Left lung (tissue), 10 donors: ENCODE measurements around the gene ASTN1. TPM values are rescaled to one million over a fixed set of nuclear protein-coding genes. Genes with fewer than 3 reads are reported as not detected.

Source experiments
- ATAC-seq: fragments of 200-7000 bp; cut with Tn5 transposase; one replicate; pipeline ENCODE4 v1.9.1; 2020; ENCODE audit warnings: moderate library complexity
- DNase-seq, 4 donors: peaks; one replicate each; pipeline ENCODE4 v3.0.0-alpha.2; 2013 to 2020
- H3K27ac ChIP-seq, 2 donors: fragments of 200-600 bp; sonication (generic) in 1 of 2; one replicate each; pipeline versions ENCODE4 v1.5.0 to v1.8.0; 2020 to 2021
- H3K27me3 ChIP-seq, 2 donors: fragments of 200-600 bp; sonication (generic) in 1 of 2; one replicate each; pipeline versions ENCODE4 v1.5.0 to v1.8.0; 2020 to 2021
- H3K36me3 ChIP-seq, 2 donors: fragments of 200-600 bp; sonication (generic) in 1 of 2; one replicate each; pipeline versions ENCODE4 v1.5.0 to v1.8.0; 2020 to 2021
- H3K4me1 ChIP-seq, 2 donors: fragments of 200-600 bp; one replicate each; pipeline ENCODE4 v1.8.0; 2021
- H3K4me3 ChIP-seq, 2 donors: fragments of 200-600 bp; sonication (generic) in 1 of 2; one replicate each; pipeline versions ENCODE4 v1.5.0 to v1.8.0; 2020 to 2021; ENCODE audit warnings: mild to moderate bottlenecking in 1 of 2
- H3K9me3 ChIP-seq, 2 donors: fragments of 200-600 bp; sonication (generic) in 1 of 2; one replicate each; pipeline versions ENCODE4 v1.5.0 to v1.8.0; 2020 to 2021
- CTCF ChIP-seq, 2 donors: fragments of 200-600 bp; sonication (generic) in 1 of 2; IDR thresholded peaks; one replicate each; pipeline versions ENCODE4 v1.5.0 to v1.8.0; 2021; ENCODE audit warnings: antibody characterized with exemption in 2 of 2
- intact Hi-C, 2 donors: fragments of 100-400 bp; cut with DNase I; formaldehyde crosslinking; loops; one replicate each; pipeline versions ENCODE4 v1.11.2 to v1.14.2; 2022
- polyA plus RNA-seq, 6 donors: library from polyadenylated mRNA; unstranded; fragments of 120-200 nt; gene quantifications; one replicate each; pipeline ENCODE4 v1.2.1, GENCODE V29; 2013; ENCODE audit not compliant: insufficient read length in 6 of 6
- total RNA-seq, 2 donors: library from RNA; stranded (reverse); fragmentation: NEBNext Ultra II Directional; extraction: Animal tissue kit (Norgen Biotek cat#: 25700); gene quantifications; one replicate each; pipeline ENCODE4 v1.2.1, GENCODE V29; 2021
- donor health status: DM: no; HTN: yes; CAD: no.
- donor health status: DM: no; HTN: no; CAD: no.

ASTN1 gene
- total and polyA plus RNA-seq, 8 donors = 0.10 to 3.1 (median 2.2) TPM

- Histone ChIP-seq H3K4me3 (no peak overlapping the region), H3K27me3 (no peaks in the 10 kb centered on the region), H3K9me3 (no peaks in the 10 kb centered on the region), H3K27ac (no peak overlapping the region), H3K4me1 (no peaks in the 10 kb centered on the region), H3K36me3 (no peaks in the 10 kb centered on the region)
- intact Hi-C loops = loop anchor here in 1 of 2 donors (10.0 kb wide), 2 partner anchors 289 to 469 kb away; no protein-coding TSS in a partner anchor
- peak in 2 of 4 donors; percentile 57 to 79 for DNase-seq
- ATAC-seq = peak; percentile 86
- TF ChIP-seq CTCF (IDR thresholded peaks at IDR 0.05) = peak in 1 of 2 donors; percentile 44
These were observed 320.9 kb downstream of the ASTN1 start for GRCh38 chr1:176843352-176844297.

- intact Hi-C loops = loop anchor here in 1 of 2 donors (10.0 kb wide), 2 partner anchors 286 to 466 kb away; no protein-coding TSS in a partner anchor
- Histone ChIP-seq H3K27me3 (no peaks in the 10 kb centered on the region), H3K9me3 (no peaks in the 10 kb centered on the region), H3K36me3 (no peaks in the 10 kb centered on the region), H3K4me1 (no peaks in the 10 kb centered on the region), H3K27ac (no peak overlapping the region), H3K4me3 (no peak overlapping the region)
- ATAC-seq (no peak), DNase-seq (no peak)
- no peak for TF ChIP-seq CTCF (IDR thresholded peaks at IDR 0.05)
These were observed 323.3 kb downstream of the ASTN1 start for GRCh38 chr1:176841238-176841637.

- H3K4me3 ChIP-seq = no peak overlapping the region
- H3K36me3 ChIP-seq = no peaks in the 10 kb centered on the region
- TF ChIP-seq CTCF (IDR thresholded peaks at IDR 0.05) = no peak
- H3K9me3 ChIP-seq = no peaks in the 10 kb centered on the region
- DNase-seq (no peak), ATAC-seq (no peak)
- H3K27ac ChIP-seq = no peak overlapping the region
- no peaks in the 10 kb centered on the region for H3K4me1 ChIP-seq
- no peaks in the 10 kb centered on the region for H3K27me3 ChIP-seq
- intact Hi-C loops = no loop called here
These were observed 325.3 kb downstream of the ASTN1 start for GRCh38 chr1:176839216-176839615.

- H3K27me3 ChIP-seq = no peaks in the 10 kb centered on the region
- no peak for DNase-seq
- TF ChIP-seq CTCF (IDR thresholded peaks at IDR 0.05) = no peak
- intact Hi-C loops = no loop called here
- no peaks in the 10 kb centered on the region for H3K4me1 ChIP-seq
- H3K4me3 ChIP-seq = no peak overlapping the region
- H3K36me3 ChIP-seq = no peaks in the 10 kb centered on the region
- no peaks in the 10 kb centered on the region for H3K9me3 ChIP-seq
- H3K27ac ChIP-seq = no peak overlapping the region
- no peak for ATAC-seq
These were observed 326.1 kb downstream of the ASTN1 start for GRCh38 chr1:176838276-176838995.

GRCh38 chr1:176837708-176838107 is 326.8 kb downstream of the ASTN1 start:
- Histone ChIP-seq H3K27me3 (no peaks in the 10 kb centered on the region), H3K4me3 (no peak overlapping the region), H3K27ac (no peak overlapping the region), H3K9me3 (no peaks in the 10 kb centered on the region), H3K36me3 (no peaks in the 10 kb centered on the region), H3K4me1 (no peaks in the 10 kb centered on the region)
- DNase-seq (no peak), ATAC-seq (no peak)
- intact Hi-C loops = no loop called here
- no peak for TF ChIP-seq CTCF (IDR thresholded peaks at IDR 0.05)
